NCI-H1694 treated with DMSO at 0.1 percent for 48 hours (cell line): Measurements from ENCODE around the gene DR1.
"Not testable (repeated sequence)": the region's sequence is repeated elsewhere in the genome, so short reads cannot be mapped to it uniquely, and the experiment has no call there.

Experiments used
- DNase-seq: peaks from one replicate; lab custom pipeline; 2025; lab: John Stamatoyannopoulos, UW

The DR1 gene

GRCh38 chr1:93386268-93386667 is 40.6 kb downstream of the DR1 start:
- DNase-seq: not testable (repeated sequence)

DNA sequence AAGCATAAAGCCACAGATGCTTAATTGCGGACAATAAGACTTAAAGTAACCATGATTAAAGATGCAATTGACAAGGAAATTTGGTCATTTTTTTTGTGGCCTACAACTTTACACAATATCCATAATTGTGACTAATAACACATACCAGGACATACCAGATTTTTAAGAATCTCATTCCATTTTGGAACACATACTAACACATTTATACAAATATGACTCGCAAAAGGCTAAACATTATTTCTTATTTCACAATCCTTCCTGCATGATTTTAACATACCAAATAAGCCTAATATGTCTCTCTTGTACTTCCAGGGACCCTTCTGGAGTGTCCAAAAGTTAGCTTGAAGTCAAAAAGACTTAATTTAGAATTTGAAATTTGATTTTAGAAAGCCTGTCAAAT is 48.8 kb downstream of the DR1 start:
- no peak for DNase-seq

DNA sequence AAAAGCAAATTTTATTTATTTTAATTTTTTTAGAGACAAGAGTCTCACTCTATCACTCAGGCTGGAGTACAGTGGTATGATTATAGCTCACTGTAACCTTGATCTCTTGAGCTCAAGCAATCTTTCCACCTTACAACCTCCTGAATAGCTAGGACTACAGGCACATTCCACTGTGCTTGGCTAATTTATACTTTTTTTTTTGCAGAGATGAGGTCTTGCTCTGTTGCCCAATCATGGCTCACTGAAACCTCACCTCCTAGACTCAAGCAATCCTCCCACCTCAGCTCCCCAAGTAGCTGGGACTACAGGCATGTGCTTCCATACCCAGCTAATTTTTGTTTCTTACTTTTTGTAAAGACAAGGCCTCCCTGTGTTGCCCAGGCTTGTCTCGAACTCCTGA is 49.5 kb downstream of the DR1 start:
- no peak for DNase-seq

DNA sequence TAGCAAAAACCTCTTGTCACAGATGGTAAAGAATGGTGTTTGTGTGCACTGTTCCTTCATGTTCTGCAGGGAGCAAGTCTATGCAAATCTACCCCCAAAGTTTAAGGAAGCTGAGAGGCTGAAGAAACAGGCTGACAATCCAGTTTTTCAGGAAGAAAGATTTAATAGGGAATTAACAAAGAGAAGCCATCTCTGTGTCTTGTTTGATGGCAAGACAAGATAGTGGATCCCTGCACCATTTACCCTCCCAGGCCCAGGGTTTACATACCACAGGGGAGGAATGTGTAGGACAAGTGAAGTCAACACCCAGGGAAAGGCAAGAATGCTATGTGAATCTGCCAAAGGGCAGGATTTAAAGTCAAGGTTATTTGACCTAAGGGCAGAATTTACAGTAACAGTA is 54.1 kb downstream of the DR1 start:
- DNase-seq: no peak

GRCh38 chr1:93408203-93408602 is 62.5 kb downstream of the DR1 start:
- DNase-seq: no peak

- DNase-seq: no peak
Observed at GRCh38 chr1:93411000-93411399, 65.3 kb downstream of the DR1 start.

DNA sequence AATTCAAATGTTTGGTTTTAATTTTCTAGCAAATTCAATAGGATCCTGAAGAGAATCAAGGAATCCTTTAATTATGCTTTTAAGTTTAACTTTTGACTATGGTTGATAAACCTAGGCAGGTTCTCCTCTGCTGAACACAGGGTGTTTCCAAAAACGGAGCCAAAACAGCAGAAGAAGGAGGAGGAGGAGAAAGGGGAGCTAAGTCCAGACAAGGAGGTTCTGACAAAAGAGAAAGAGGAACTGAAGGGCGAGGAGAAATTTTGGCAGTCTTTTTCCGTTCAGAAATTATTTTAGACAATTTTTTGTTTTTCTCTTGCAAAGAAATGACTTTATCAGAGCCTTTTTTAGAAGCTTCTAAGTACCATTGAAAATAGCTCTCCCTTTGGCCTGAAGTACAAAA is 69.0 kb downstream of the DR1 start:
- no peak for DNase-seq

GRCh38 chr1:93415296-93415695 is 69.6 kb downstream of the DR1 start:
- no peak for DNase-seq

DNA sequence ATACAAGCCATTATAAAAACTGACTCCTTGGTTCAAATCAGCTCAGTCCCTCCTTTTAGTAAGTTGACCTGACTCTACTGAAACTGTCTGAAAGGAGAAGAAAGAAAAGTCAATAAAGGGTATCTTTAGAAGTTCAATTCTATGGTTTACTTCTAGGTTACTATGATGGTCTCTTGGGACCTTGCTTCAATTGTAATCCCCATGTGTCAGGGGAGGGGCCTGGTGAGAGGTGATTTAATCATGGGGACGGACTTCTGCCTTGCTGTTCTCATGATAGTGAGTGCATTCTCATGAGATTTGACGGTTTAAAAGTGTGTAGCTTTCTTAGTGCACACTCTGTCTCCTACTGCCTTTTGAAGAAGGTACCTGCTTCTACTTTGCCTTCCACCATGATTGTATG is 70.5 kb downstream of the DR1 start:
- no peak for DNase-seq
